A673 (cell line): ENCODE results near the gene PROSER2. TPM values are rescaled to one million over a fixed set of nuclear protein-coding genes. Genes with fewer than 3 reads are reported as not detected.

Experiments
- BruUV-seq: library from RNA; stranded (reverse); fragments of 400-500 nt; replicated peaks from 2 replicates; lab custom pipeline; 2021; lab: Mats Ljungman, UMichigan
- CTCF ChIA-PET: fragments of 300-600 bp; sonication (Branson Sonifier 250); formaldehyde crosslinking; loops from one replicate; lab custom pipeline; 2022; ENCODE audit warnings: antibody characterized with exemption; lab: Charles Lee
- POLR2A ChIA-PET: fragments of 300-600 bp; sonication (Branson Sonifier 250); formaldehyde crosslinking; loops from one replicate; lab custom pipeline; 2022; ENCODE audit warnings: antibody characterized with exemption; ENCODE audit not compliant: low non-redundant PET; lab: Charles Lee
- DNase-seq: peaks from one replicate; pipeline ENCODE4 v3.0.0-alpha.2; 2015; ENCODE audit warnings: low spot score
- H3K27ac ChIP-seq: fragments of 200-600 bp; sonication (generic); 2 replicates; pipeline ENCODE4 v1.5.1; 2016; ENCODE audit warnings: mixed run types, low read depth, mild to moderate bottlenecking, mixed read lengths, antibody characterized with exemption, low read length; ENCODE audit not compliant: poor library complexity, severe bottlenecking
- H3K27me3 ChIP-seq: fragments of 200-600 bp; sonication (generic); replicated peaks from 2 replicates; pipeline ENCODE4 v1.6.1; 2017; ENCODE audit warnings: mixed run types, low read depth, mild to moderate bottlenecking, mixed read lengths, antibody characterized with exemption, low read length; ENCODE audit not compliant: insufficient read depth, poor library complexity
- H3K36me3 ChIP-seq: fragments of 200-600 bp; sonication (generic); 2 replicates; pipeline ENCODE4 v1.6.1; 2016; ENCODE audit warnings: mixed run types, mild to moderate bottlenecking, mixed read lengths, antibody characterized with exemption, low read length; ENCODE audit not compliant: insufficient read depth, poor library complexity, severe bottlenecking
- H3K4me1 ChIP-seq: fragments of 200-600 bp; sonication (generic); 2 replicates; pipeline ENCODE4 v1.6.1; 2017; ENCODE audit warnings: mixed run types, mild to moderate bottlenecking, mixed read lengths, antibody characterized with exemption, low read length; ENCODE audit not compliant: insufficient read depth, poor library complexity, severe bottlenecking
- H3K4me3 ChIP-seq: fragments of 200-600 bp; sonication (generic); 2 replicates; pipeline ENCODE4 v1.5.1; 2016; ENCODE audit warnings: low read depth, mixed run types, mild to moderate bottlenecking, mixed read lengths, low read length; ENCODE audit not compliant: poor library complexity, severe bottlenecking
- H3K9me3 ChIP-seq: fragments of 200-600 bp; sonication (generic); 2 replicates; pipeline ENCODE4 v1.6.1; 2016; ENCODE audit warnings: mixed run types, low read depth, mild to moderate bottlenecking, mixed read lengths, antibody characterized with exemption, low read length; ENCODE audit not compliant: poor library complexity, severe bottlenecking
- EZH2 ChIP-seq: fragments of 200-600 bp; sonication (generic); IDR thresholded peaks from 2 replicates; pipeline ENCODE4 v1.6.1; 2017; ENCODE audit warnings: borderline replicate concordance, low read depth, mild to moderate bottlenecking, mixed read lengths, antibody characterized with exemption, low read length; ENCODE audit not compliant: poor library complexity, severe bottlenecking
- intact Hi-C: fragments of 100-400 bp; cut with micrococcal nuclease; formaldehyde crosslinking; loops from one replicate; pipeline ENCODE4 v1.10.0; 2022; ENCODE audit not compliant: unreplicated experiment
- total RNA-seq: library from RNA; stranded (reverse); gene quantifications from 2 replicates; pipeline ENCODE4 v1.2.3, GENCODE V29; 2021
- TF ChIP-seq, protein P1 (sequence below): fragments of 300-800, 200-600 bp; sonication (generic); conservative IDR thresholded peaks from 2 replicates; pipeline ENCODE4 v1.5.1; 2017; ENCODE audit warnings: low read depth, mild to moderate bottlenecking, antibody characterized with exemption, low read length, moderate library complexity, mixed read lengths

Gene PROSER2
- total RNA-seq, 1 experiment from 2014 or later: 40.4 TPM

GRCh38 chr10:11842411-11842810, 19.3 kb downstream of the PROSER2 start:
- Histone ChIP-seq H3K27me3 (no peaks in the 10 kb centered on the region), H3K4me3 (no peak overlapping the region), H3K36me3 (no peaks in the 10 kb centered on the region), H3K4me1 (no peaks in the 10 kb centered on the region), H3K27ac (no peak overlapping the region), H3K9me3 (no peaks in the 10 kb centered on the region)
- DNase-seq: no peak
- no TSS peak for BruUV-seq
- ChIA-PET CTCF (no interaction called here), POLR2A (no interaction called here)
- intact Hi-C loops: no loop called here
- no peak for TF ChIP-seq EZH2
- TF ChIP-seq, protein P1, sequence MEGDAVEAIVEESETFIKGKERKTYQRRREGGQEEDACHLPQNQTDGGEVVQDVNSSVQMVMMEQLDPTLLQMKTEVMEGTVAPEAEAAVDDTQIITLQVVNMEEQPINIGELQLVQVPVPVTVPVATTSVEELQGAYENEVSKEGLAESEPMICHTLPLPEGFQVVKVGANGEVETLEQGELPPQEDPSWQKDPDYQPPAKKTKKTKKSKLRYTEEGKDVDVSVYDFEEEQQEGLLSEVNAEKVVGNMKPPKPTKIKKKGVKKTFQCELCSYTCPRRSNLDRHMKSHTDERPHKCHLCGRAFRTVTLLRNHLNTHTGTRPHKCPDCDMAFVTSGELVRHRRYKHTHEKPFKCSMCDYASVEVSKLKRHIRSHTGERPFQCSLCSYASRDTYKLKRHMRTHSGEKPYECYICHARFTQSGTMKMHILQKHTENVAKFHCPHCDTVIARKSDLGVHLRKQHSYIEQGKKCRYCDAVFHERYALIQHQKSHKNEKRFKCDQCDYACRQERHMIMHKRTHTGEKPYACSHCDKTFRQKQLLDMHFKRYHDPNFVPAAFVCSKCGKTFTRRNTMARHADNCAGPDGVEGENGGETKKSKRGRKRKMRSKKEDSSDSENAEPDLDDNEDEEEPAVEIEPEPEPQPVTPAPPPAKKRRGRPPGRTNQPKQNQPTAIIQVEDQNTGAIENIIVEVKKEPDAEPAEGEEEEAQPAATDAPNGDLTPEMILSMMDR: no peak

GRCh38 chr10:11845113-11845512, 22.0 kb downstream of the PROSER2 start:
- Histone ChIP-seq H3K4me3 (no peak overlapping the region), H3K27me3 (no peaks in the 10 kb centered on the region), H3K27ac (no peak overlapping the region), H3K9me3 (no peaks in the 10 kb centered on the region), H3K36me3 (peaks cover 11% of the 10 kb centered on the region), H3K4me1 (no peaks in the 10 kb centered on the region)
- no peak for DNase-seq
- no TSS peak for BruUV-seq
- no peak for TF ChIP-seq EZH2
- TF ChIP-seq, protein P1: no peak
- intact Hi-C loops: no loop called here
- POLR2A ChIA-PET: interaction anchor here (0.6 kb wide), 1 partner anchor 47 kb away, joined by 5 read pairs; no protein-coding TSS in a partner anchor
- CTCF ChIA-PET: no interaction called here

DNA sequence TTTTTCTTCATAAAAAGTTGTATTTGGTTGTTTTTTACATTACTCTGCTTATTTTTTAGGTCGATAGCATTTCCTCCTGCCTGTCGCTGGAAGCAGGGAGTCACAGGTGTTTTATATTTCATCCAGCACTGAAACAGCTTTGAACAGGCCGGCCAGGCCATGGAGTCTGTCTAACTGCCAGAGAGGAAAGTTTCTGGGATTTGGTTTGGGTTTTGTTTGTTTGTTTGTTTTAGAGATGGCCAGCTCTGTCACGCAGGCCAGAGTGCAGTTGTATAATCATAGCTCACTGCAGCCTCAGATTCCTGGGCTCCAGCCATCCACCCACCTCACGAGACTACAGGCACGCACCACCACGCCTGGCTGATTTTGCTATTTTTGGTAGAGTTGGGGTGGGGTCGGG, 23.4 kb downstream of the PROSER2 start:
- H3K4me1 ChIP-seq: no peaks in the 10 kb centered on the region
- ChIA-PET POLR2A (no interaction called here), CTCF (no interaction called here)
- H3K9me3 ChIP-seq: no peaks in the 10 kb centered on the region
- no peak overlapping the region for H3K27ac ChIP-seq
- no TSS peak for BruUV-seq
- no peak for DNase-seq
- no peaks in the 10 kb centered on the region for H3K27me3 ChIP-seq
- no peak overlapping the region for H3K4me3 ChIP-seq
- peaks cover 26% of the 10 kb centered on the region for H3K36me3 ChIP-seq
- TF ChIP-seq, protein P1: no peak
- TF ChIP-seq EZH2: no peak
- intact Hi-C loops: no loop called here
